T-helper 1 cell treated with Interleukin-12 subunit alpha and Interleukin-12 subunit beta and Interleukin-4 antibody, amounts not matched to agents 30 μg/mL and 1 μg/mL, for 36 hours (primary cell): ENCODE data around the gene HNRNPM.
A peak's percentile ranks its signal among the peaks of the same experiment; 100 is the strongest.

Source experiments
- H3K27ac Mint-ChIP-seq: one replicate; pipeline ENCODE4 v1.8.0; 2021; ENCODE audit warnings: mild to moderate bottlenecking, mixed read lengths
- H3K27me3 Mint-ChIP-seq: one replicate; pipeline ENCODE4 v1.8.0; 2021; ENCODE audit warnings: low read depth, mixed read lengths
- H3K36me3 Mint-ChIP-seq: one replicate; pipeline ENCODE4 v1.8.0; 2021; ENCODE audit warnings: low read depth, mixed read lengths
- H3K4me1 Mint-ChIP-seq: one replicate; pipeline ENCODE4 v1.8.0; 2021; ENCODE audit warnings: low read depth, mixed read lengths
- H3K4me3 Mint-ChIP-seq: one replicate; pipeline ENCODE4 v1.8.0; 2021; ENCODE audit warnings: mild to moderate bottlenecking, moderate library complexity, mixed read lengths
- H3K9me3 Mint-ChIP-seq: one replicate; pipeline ENCODE4 v1.8.0; 2021; ENCODE audit warnings: mixed read lengths

The HNRNPM gene

DNA sequence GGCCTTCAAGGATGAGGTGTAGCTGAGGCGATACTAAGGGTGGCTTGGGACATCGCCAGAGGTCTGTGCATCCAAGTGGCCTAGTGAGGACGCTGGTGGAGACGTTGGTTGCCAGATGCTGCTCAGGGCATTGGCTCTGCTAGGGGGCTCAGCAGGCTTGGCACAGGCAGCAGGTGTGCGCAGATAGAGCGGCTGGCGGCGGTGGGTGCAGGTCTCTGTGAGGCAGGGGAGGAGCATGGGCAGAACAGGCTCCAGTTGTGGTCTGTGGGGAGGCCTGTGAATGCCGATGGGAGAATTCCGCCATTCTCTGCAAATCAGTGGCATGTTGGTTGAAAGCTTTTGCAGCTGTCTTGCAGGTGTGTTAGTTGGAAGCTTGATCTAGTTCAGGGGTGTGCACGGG is 36.4 kb downstream of the HNRNPM start:
- Mint-ChIP-seq H3K4me1 (peaks cover 34% of the 10 kb centered on the region), H3K27me3 (no peaks in the 10 kb centered on the region), H3K27ac (peak overlapping the region; percentile 26), H3K36me3 (peaks cover 45% of the 10 kb centered on the region), H3K9me3 (no peaks in the 10 kb centered on the region), H3K4me3 (no peak overlapping the region)

DNA sequence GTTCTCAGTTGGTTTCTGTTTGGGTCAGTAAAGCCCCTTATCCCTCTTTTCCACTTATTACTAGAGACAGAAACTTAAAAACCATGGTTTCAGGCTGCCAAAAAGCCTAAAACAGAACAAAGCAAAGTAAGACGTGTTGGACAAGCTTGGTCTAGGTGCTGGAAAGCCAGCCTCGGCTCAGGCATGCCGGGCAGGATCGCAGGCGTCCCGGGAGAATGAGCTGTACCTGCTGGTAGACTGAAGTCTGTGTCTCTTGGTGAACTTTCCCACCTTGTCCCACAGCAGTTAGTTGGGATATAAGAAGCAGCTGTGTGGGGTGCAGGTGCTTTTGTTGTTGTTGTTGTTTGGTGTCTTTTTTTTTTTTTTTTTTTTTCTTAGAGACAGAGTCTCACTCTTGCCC is 36.8 kb downstream of the HNRNPM start:
- H3K27ac Mint-ChIP-seq: peak overlapping the region; percentile 26
- H3K36me3 Mint-ChIP-seq: peaks cover 45% of the 10 kb centered on the region
- H3K9me3 Mint-ChIP-seq: no peaks in the 10 kb centered on the region
- H3K27me3 Mint-ChIP-seq: no peaks in the 10 kb centered on the region
- no peak overlapping the region for H3K4me3 Mint-ChIP-seq
- peaks cover 36% of the 10 kb centered on the region for H3K4me1 Mint-ChIP-seq

- Mint-ChIP-seq H3K9me3 (no peaks in the 10 kb centered on the region), H3K27ac (no peak overlapping the region), H3K4me3 (no peak overlapping the region), H3K27me3 (no peaks in the 10 kb centered on the region), H3K36me3 (peaks cover 48% of the 10 kb centered on the region), H3K4me1 (peaks cover 44% of the 10 kb centered on the region)
These were observed 37.9 kb downstream of the HNRNPM start for GRCh38 chr19:8482696-8483095.

DNA sequence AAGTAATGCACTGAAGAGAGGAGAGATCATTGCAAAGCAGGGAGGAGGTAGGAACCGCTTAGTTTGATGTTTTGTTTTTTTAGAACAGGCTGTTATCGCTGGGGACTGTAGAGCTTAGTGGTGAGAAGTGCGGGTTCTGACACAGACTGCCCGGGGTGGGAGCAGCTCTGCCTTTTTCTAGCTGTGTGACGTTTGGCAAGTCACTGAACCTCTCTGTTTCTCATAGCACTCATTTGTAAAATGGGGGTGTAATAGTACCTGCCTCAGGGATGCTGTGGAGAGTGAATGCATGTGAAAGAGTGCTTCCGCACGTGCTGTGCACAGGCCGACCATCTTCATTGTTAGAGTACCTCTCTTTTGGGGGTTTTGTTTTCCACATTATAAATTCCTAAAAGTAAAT is 38.4 kb downstream of the HNRNPM start:
- H3K36me3 Mint-ChIP-seq: peaks cover 47% of the 10 kb centered on the region
- no peak overlapping the region for H3K4me3 Mint-ChIP-seq
- H3K27me3 Mint-ChIP-seq: no peaks in the 10 kb centered on the region
- no peaks in the 10 kb centered on the region for H3K9me3 Mint-ChIP-seq
- peaks cover 44% of the 10 kb centered on the region for H3K4me1 Mint-ChIP-seq
- no peak overlapping the region for H3K27ac Mint-ChIP-seq

DNA sequence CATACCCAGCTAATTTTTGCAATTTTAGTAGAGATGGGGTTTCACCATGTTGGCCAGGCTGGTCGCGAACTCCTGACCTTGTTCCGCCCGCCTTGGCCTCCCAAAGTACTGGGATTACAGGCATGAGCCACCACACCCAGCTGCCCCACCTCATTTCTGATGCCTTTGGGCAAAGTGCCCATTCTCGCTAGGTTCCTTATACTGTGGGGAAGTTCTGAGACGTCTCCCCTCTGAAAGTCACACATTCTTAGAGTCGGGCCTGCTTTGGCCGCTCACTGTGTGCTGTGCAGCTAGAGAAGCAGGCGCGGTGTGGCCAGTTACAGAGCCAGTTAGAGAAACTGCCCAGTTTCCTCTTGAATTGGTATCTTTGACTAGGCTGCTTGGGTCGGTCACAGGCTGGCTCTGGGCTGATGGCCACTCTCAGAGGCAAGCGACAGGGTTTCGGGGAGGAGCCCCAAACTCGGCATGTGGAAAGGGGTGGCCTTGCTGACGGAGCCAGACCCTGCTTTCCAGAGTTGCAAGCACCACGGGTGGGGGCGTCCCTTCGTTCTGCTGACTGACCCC is 39.6 kb downstream of the HNRNPM start:
- H3K36me3 Mint-ChIP-seq: peaks cover 46% of the 10 kb centered on the region
- no peaks in the 10 kb centered on the region for H3K27me3 Mint-ChIP-seq
- H3K4me1 Mint-ChIP-seq: peaks cover 41% of the 10 kb centered on the region
- H3K9me3 Mint-ChIP-seq: no peaks in the 10 kb centered on the region
- H3K4me3 Mint-ChIP-seq: no peak overlapping the region
- H3K27ac Mint-ChIP-seq: no peak overlapping the region

GRCh38 chr19:8485561-8486371 is 41.0 kb downstream of the HNRNPM start:
- Mint-ChIP-seq H3K36me3 (peaks cover 48% of the 10 kb centered on the region), H3K9me3 (no peaks in the 10 kb centered on the region), H3K4me3 (no peak overlapping the region), H3K27me3 (no peaks in the 10 kb centered on the region), H3K4me1 (peaks cover 38% of the 10 kb centered on the region), H3K27ac (no peak overlapping the region)

DNA sequence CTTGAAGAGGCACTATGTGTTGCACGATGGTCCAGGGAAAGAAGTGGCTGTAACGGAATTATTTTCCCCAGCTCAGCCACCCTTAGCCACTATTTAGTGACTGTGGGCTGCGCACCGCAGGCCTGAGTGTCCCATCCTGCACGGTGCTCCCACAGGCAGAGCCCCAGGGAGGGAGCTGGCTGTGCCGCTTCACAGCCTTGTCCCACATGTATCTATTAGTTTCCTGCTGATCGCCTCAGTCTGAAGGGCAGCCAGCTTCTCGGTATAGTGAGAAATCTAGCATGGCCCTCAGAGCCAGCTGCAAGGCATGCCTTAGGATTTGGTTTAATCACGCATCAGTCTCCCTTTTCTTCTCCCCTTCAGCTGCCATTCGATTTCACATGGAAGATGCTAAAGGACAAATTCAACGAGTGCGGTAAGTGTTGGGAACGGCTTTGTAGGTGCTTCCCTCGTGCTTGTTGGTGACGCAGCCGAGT is 41.9 kb downstream of the HNRNPM start:
- Mint-ChIP-seq H3K4me1 (peaks cover 29% of the 10 kb centered on the region), H3K36me3 (peaks cover 38% of the 10 kb centered on the region), H3K27ac (peak overlapping the region; percentile 80), H3K27me3 (no peaks in the 10 kb centered on the region), H3K9me3 (no peaks in the 10 kb centered on the region), H3K4me3 (peak overlapping the region; percentile 3)

- H3K4me1 Mint-ChIP-seq: peaks cover 29% of the 10 kb centered on the region
- H3K36me3 Mint-ChIP-seq: peaks cover 35% of the 10 kb centered on the region
- peak overlapping the region; percentile 80 for H3K27ac Mint-ChIP-seq
- peak overlapping the region; percentile 49 for H3K4me3 Mint-ChIP-seq
- no peaks in the 10 kb centered on the region for H3K27me3 Mint-ChIP-seq
- H3K9me3 Mint-ChIP-seq: no peaks in the 10 kb centered on the region
These were observed 42.5 kb downstream of the HNRNPM start for GRCh38 chr19:8487137-8487851.

DNA sequence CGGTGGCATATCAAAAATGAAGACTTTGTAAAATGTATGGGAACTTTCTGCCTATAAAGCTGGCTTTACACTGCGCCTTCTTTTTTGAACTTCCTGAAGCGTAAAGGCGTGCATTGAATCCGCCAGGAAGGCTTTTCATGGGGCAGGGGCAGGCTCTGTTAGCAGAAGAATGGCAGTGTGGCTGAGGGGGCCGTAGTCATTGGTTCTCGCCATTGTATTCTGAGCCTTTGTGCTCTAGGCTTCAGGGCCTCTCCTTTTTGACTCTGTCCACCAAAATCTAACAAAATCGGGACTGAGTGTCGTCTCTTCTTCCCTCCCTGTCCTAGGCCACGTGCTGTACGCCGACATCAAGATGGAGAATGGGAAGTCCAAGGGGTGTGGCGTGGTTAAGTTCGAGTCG is 43.6 kb downstream of the HNRNPM start:
- H3K4me1 Mint-ChIP-seq: peaks cover 24% of the 10 kb centered on the region
- peaks cover 29% of the 10 kb centered on the region for H3K36me3 Mint-ChIP-seq
- no peaks in the 10 kb centered on the region for H3K9me3 Mint-ChIP-seq
- no peaks in the 10 kb centered on the region for H3K27me3 Mint-ChIP-seq
- H3K4me3 Mint-ChIP-seq: no peak overlapping the region
- H3K27ac Mint-ChIP-seq: peak overlapping the region; percentile 80

- Mint-ChIP-seq H3K27ac (no peak overlapping the region), H3K4me3 (no peak overlapping the region), H3K9me3 (no peaks in the 10 kb centered on the region), H3K36me3 (peaks cover 27% of the 10 kb centered on the region), H3K4me1 (peaks cover 24% of the 10 kb centered on the region), H3K27me3 (no peaks in the 10 kb centered on the region)
These were observed 45.0 kb downstream of the HNRNPM start for GRCh38 chr19:8489561-8490394.

DNA sequence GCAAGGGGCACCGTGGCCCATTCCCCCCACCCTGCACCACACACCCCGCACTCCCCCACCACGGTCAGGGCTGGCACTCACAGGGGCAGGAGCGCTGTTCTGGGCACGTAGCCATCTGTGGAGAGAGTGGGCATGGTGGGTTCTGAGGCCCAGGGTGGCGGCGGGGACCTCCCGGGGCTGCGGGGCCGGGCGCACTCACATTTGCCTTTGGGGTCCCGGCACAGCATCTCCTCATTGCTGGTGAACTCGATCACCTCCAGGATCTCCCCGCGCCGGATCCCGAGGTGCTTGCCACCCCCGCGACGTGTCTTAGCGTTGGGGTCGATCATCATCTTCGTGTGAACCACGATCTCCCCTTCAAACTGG is 45.6 kb downstream of the HNRNPM start:
- Mint-ChIP-seq H3K36me3 (peaks cover 21% of the 10 kb centered on the region), H3K4me3 (no peak overlapping the region), H3K27ac (no peak overlapping the region), H3K27me3 (no peaks in the 10 kb centered on the region), H3K4me1 (peaks cover 24% of the 10 kb centered on the region), H3K9me3 (no peaks in the 10 kb centered on the region)

GRCh38 chr19:8490873-8491272 is 46.1 kb downstream of the HNRNPM start:
- no peaks in the 10 kb centered on the region for H3K27me3 Mint-ChIP-seq
- H3K4me1 Mint-ChIP-seq: peaks cover 29% of the 10 kb centered on the region
- H3K4me3 Mint-ChIP-seq: no peak overlapping the region
- no peak overlapping the region for H3K27ac Mint-ChIP-seq
- peaks cover 20% of the 10 kb centered on the region for H3K36me3 Mint-ChIP-seq
- H3K9me3 Mint-ChIP-seq: no peaks in the 10 kb centered on the region

DNA sequence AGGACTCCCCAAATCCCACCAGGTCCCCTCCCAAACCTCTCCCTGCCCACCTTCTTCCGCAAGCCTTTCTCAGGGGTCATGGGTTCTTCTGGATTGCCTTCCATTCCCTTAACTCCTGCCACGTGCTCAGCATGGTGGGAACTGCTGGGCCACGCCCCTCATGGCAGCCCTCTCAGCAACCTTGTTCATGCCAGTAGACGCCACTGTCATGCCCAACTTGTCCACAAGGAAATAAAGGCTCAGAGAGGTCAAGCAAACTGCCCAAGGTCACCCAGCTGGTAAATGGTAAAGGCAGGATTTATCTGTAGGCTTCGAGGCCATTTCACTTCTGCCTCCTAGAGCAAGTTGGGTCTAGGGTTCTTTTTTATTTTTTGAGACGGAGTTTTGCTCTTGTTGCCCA is 46.8 kb downstream of the HNRNPM start:
- H3K4me3 Mint-ChIP-seq: no peak overlapping the region
- H3K27ac Mint-ChIP-seq: no peak overlapping the region
- H3K4me1 Mint-ChIP-seq: peaks cover 25% of the 10 kb centered on the region
- H3K9me3 Mint-ChIP-seq: no peaks in the 10 kb centered on the region
- peaks cover 17% of the 10 kb centered on the region for H3K36me3 Mint-ChIP-seq
- no peaks in the 10 kb centered on the region for H3K27me3 Mint-ChIP-seq

- peak overlapping the region; percentile 15 for H3K27ac Mint-ChIP-seq
- no peaks in the 10 kb centered on the region for H3K9me3 Mint-ChIP-seq
- peaks cover 5% of the 10 kb centered on the region for H3K4me1 Mint-ChIP-seq
- peaks cover 2% of the 10 kb centered on the region for H3K36me3 Mint-ChIP-seq
- no peak overlapping the region for H3K4me3 Mint-ChIP-seq
- no peaks in the 10 kb centered on the region for H3K27me3 Mint-ChIP-seq
These were observed 49.4 kb downstream of the HNRNPM start for GRCh38 chr19:8494158-8494557.
